MV-4-11 (cell line): ENCODE data around the gene KLHL29.

Experiments
- DNase-seq: peaks from one replicate; lab custom pipeline; 2025; lab: John Stamatoyannopoulos, UW

KLHL29 gene

GRCh38 chr2:23513872-23514793 lies 129.2 kb downstream of the KLHL29 start:
- no peak for DNase-seq

- DNase-seq, result no peak
These were observed 131.7 kb downstream of the KLHL29 start for GRCh38 chr2:23516520-23517256.

- DNase-seq, result no peak
These were observed 133.7 kb downstream of the KLHL29 start for GRCh38 chr2:23518481-23519333.

GRCh38 chr2:23519334-23519651 lies 134.3 kb downstream of the KLHL29 start:
- DNase-seq, result no peak

GRCh38 chr2:23520256-23520655 lies 135.3 kb downstream of the KLHL29 start:
- DNase-seq, result no peak

- no peak for DNase-seq
These were observed 136.1 kb downstream of the KLHL29 start for GRCh38 chr2:23521060-23521459.

GRCh38 chr2:23522726-23523372 lies 137.9 kb downstream of the KLHL29 start:
- no peak for DNase-seq

- no peak for DNase-seq
These were observed 138.6 kb downstream of the KLHL29 start for GRCh38 chr2:23523373-23524260.

- no peak for DNase-seq
These were observed 139.3 kb downstream of the KLHL29 start for GRCh38 chr2:23524261-23524706.

GRCh38 chr2:23525137-23525765 lies 140.3 kb downstream of the KLHL29 start:
- DNase-seq, result no peak

- no peak for DNase-seq
These were observed 141.1 kb downstream of the KLHL29 start for GRCh38 chr2:23526114-23526513.

- no peak for DNase-seq
These were observed 142.1 kb downstream of the KLHL29 start for GRCh38 chr2:23526835-23527790.

GRCh38 chr2:23528171-23528570 lies 143.2 kb downstream of the KLHL29 start:
- no peak for DNase-seq

GRCh38 chr2:23528690-23529089 lies 143.7 kb downstream of the KLHL29 start:
- no peak for DNase-seq

- DNase-seq, result no peak
These were observed 144.7 kb downstream of the KLHL29 start for GRCh38 chr2:23529659-23530058.

GRCh38 chr2:23530206-23530908 lies 145.4 kb downstream of the KLHL29 start:
- no peak for DNase-seq

GRCh38 chr2:23530909-23531276 lies 145.9 kb downstream of the KLHL29 start:
- DNase-seq, result no peak

GRCh38 chr2:23531280-23531679 lies 146.3 kb downstream of the KLHL29 start:
- DNase-seq, result no peak

- no peak for DNase-seq
These were observed 146.9 kb downstream of the KLHL29 start for GRCh38 chr2:23531881-23532280.
